Brain microvascular endothelial cell (primary cell): ENCODE data around the gene GPR68.

Experiments
- DNase-seq: peaks from one replicate; pipeline ENCODE4 v3.0.0-alpha.2; 2020
- H3K27ac ChIP-seq: fragments of 250-450 bp; sonication (Bioruptor Pico); 2 replicates; pipeline ENCODE4 v1.5.1; 2020; ENCODE audit warnings: mild to moderate bottlenecking, moderate library complexity
- H3K27me3 ChIP-seq: fragments of 250-450 bp; sonication (Bioruptor Pico); replicated peaks from 2 replicates; pipeline ENCODE4 v1.5.1; 2020; ENCODE audit warnings: mild to moderate bottlenecking
- H3K36me3 ChIP-seq: fragments of 250-450 bp; sonication (Bioruptor Pico); replicated peaks from 2 replicates; pipeline ENCODE4 v1.5.1; 2020; ENCODE audit warnings: mild to moderate bottlenecking
- H3K4me3 ChIP-seq: 2 replicates; pipeline ENCODE4 v1.5.1; 2011; ENCODE audit warnings: low read depth, mild to moderate bottlenecking, control low read depth, low read length, moderate library complexity
- CTCF ChIP-seq: IDR thresholded peaks from 2 replicates; pipeline ENCODE4 v1.5.1; 2011; ENCODE audit warnings: low read depth, mild to moderate bottlenecking, moderate library complexity, low read length, control low read depth, inconsistent platforms; ENCODE audit errors: missing control alignments
- in situ Hi-C: cut with HindIII; loops from 2 replicates; pipeline ENCODE4 v1.10.0; 2017; ENCODE audit warnings: low sequenced_read_pairs, low pct_ligation_motif_present

Gene GPR68

GRCh38 chr14:91273273-91273884 lies 28.9 kb upstream of the GPR68 start:
- in situ Hi-C loops = no loop called here
- no peaks in the 10 kb centered on the region for H3K27me3 ChIP-seq
- no peak for DNase-seq
- no peak overlapping the region for H3K27ac ChIP-seq
- TF ChIP-seq CTCF = no peak
- no peak overlapping the region for H3K4me3 ChIP-seq
- H3K36me3 ChIP-seq = no peaks in the 10 kb centered on the region

DNA sequence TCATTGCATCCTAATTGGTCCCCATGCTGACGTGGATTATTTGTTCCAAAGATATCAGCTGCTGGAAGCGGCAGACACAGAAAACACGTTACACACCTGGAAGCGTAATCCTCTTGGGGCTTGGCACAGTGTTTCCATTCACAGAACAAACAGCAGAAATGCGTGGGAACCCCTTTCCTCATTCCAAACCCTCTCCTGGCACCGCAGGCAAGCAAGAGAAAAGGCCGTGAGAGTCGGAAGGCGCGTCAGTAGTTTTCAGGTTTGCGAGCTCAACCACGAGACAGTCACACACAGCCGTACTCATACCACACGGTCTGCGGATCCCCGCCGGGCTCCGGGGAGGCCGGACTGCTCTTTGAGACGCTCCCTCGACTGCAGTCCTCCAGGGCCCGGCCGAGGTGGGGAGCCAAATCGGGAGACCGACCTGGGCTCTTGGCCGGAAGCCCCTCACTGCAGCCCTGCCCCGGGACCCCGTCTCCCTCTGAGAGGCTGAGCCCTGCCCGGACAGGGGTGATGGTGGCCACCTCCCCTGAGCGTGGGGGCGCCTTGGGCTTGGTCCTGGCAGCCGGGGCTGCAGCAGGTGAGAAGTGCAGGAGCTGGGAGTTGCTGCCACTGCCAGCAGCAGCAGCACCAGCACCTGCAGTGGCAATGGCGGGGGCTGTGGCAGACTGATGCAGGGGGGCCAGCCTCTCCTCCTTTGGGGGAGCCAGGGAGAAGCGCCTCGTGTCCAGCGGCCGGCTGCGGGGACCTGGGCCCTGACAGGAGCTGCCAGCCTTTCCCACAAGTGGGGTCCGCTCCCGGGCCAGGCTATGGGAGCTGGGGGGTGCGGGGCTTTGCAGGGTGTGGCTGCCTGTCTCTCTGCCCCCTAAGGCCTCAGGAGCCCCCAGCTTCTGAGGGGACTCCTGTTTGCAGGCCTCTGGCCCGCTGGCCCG lies 28.1 kb upstream of the GPR68 start:
- H3K36me3 ChIP-seq = no peaks in the 10 kb centered on the region
- no peak for DNase-seq
- TF ChIP-seq CTCF = no peak
- in situ Hi-C loops = no loop called here
- no peak overlapping the region for H3K27ac ChIP-seq
- H3K27me3 ChIP-seq = no peaks in the 10 kb centered on the region
- H3K4me3 ChIP-seq = no peak overlapping the region

DNA sequence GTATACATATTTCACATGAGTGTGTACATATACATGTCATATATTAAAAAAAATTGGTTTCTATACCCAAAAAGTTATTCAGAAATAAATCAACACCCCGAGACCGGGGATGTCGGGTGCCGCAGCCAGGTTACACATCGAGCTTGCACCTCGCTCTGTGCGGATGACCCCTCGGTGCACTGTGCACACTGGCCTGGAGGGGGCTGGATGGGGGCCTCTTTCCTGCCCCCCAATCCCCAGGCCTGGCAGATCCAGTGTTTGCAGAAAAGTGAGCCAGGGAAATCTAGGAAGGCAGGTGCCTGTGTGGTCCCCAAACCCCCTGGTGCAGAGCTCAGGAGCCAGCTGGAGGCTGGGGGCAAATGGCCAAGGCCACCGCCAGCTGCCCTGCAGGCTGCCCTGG lies 27.1 kb upstream of the GPR68 start:
- in situ Hi-C loops = no loop called here
- no peak for DNase-seq
- no peaks in the 10 kb centered on the region for H3K27me3 ChIP-seq
- H3K36me3 ChIP-seq = no peaks in the 10 kb centered on the region
- H3K27ac ChIP-seq = no peak overlapping the region
- TF ChIP-seq CTCF = no peak
- no peak overlapping the region for H3K4me3 ChIP-seq

DNA sequence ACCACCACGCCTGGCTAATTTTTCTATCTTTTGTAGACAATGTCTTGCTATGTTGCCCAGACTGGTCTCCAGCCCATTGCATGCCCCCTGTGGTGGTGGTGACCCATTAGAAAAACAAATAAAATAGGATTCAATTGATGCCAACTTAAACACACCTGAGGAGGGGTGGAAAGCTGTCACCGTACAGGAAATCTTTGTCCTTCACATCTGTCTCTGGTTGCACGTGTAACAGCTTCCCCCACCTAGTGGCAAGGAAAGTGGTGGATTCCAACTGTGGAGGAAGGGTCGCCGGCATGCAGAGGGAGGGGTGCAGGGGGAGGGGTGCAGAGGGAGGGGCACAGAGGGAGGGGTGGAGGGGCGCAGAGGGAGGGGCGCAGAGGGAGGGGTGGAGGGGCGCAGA lies 26.1 kb upstream of the GPR68 start:
- DNase-seq = no peak
- no peak for TF ChIP-seq CTCF
- H3K27ac ChIP-seq = no peak overlapping the region
- H3K27me3 ChIP-seq = no peaks in the 10 kb centered on the region
- H3K4me3 ChIP-seq = no peak overlapping the region
- in situ Hi-C loops = no loop called here
- H3K36me3 ChIP-seq = no peaks in the 10 kb centered on the region

GRCh38 chr14:91270188-91270587 lies 25.7 kb upstream of the GPR68 start:
- H3K4me3 ChIP-seq = no peak overlapping the region
- TF ChIP-seq CTCF = no peak
- H3K27ac ChIP-seq = no peak overlapping the region
- no peaks in the 10 kb centered on the region for H3K27me3 ChIP-seq
- H3K36me3 ChIP-seq = no peaks in the 10 kb centered on the region
- in situ Hi-C loops = no loop called here
- no peak for DNase-seq
